DMS79 (cell line): ENCODE measurements around the gene PIK3R5.

ENCODE experiments used
- DNase-seq: peaks from one replicate; lab custom pipeline; 2025; lab: John Stamatoyannopoulos, UW

PIK3R5 gene

GRCh38 chr17:8873801-8874715, 91.4 kb downstream of the PIK3R5 start:
- DNase-seq: no peak

GRCh38 chr17:8872705-8873435, 92.6 kb downstream of the PIK3R5 start:
- no peak for DNase-seq

GRCh38 chr17:8872036-8872704, 93.3 kb downstream of the PIK3R5 start:
- DNase-seq: no peak

GRCh38 chr17:8871081-8871581, 94.4 kb downstream of the PIK3R5 start:
- DNase-seq: no peak

GRCh38 chr17:8870406-8871040, 95.0 kb downstream of the PIK3R5 start:
- DNase-seq: no peak

- no peak for DNase-seq
Measured at GRCh38 chr17:8869114-8869815, 96.2 kb downstream of the PIK3R5 start.

GRCh38 chr17:8868529-8868951, 97.0 kb downstream of the PIK3R5 start:
- no peak for DNase-seq

GRCh38 chr17:8868092-8868491, 97.4 kb downstream of the PIK3R5 start:
- DNase-seq: no peak

GRCh38 chr17:8867361-8867981, 98.0 kb downstream of the PIK3R5 start, which contains the start of gene PIK3R6:
Gene PIK3R6 (minus strand): TSS chr17:8867674. CDS start chr17:8849794, 17,880 bp downstream.
- no peak for DNase-seq

GRCh38 chr17:8865811-8866210, 99.7 kb downstream of the PIK3R5 start:
- no peak for DNase-seq

- DNase-seq: no peak
Measured at GRCh38 chr17:8865385-8865784, 100.1 kb downstream of the PIK3R5 start.

GRCh38 chr17:8862213-8863056, 103.1 kb downstream of the PIK3R5 start:
- no peak for DNase-seq

GRCh38 chr17:8861495-8862181, 103.9 kb downstream of the PIK3R5 start:
- DNase-seq: no peak

- DNase-seq: no peak
Measured at GRCh38 chr17:8859804-8860430, 105.6 kb downstream of the PIK3R5 start.

GRCh38 chr17:8859027-8859803, 106.3 kb downstream of the PIK3R5 start:
- no peak for DNase-seq

GRCh38 chr17:8857919-8858318, 107.6 kb downstream of the PIK3R5 start:
- DNase-seq: no peak

- DNase-seq: no peak
Measured at GRCh38 chr17:8856869-8857575, 108.5 kb downstream of the PIK3R5 start.
